ENCODE measurements around the gene SYT9. TPM values are rescaled to one million over a fixed set of nuclear protein-coding genes. Genes with fewer than 3 reads are reported as not detected.

Gene SYT9
- total and polyA plus RNA-seq, 12 donors = 0.01 to 0.66 (median 0.32) TPM; not detected in 3

- peak in 1 of 8 donors; percentile 35 for ATAC-seq
- no peak for DNase-seq
- H3K27me3 ChIP-seq = no peaks in the 10 kb centered on the region
- no peak overlapping the region for H3K27ac ChIP-seq
- intact Hi-C loops (cut with DNase I) = loop anchor here in 7 of 10 donors (5.0 to 10.0 kb wide), 5 partner anchors 90 to 347 kb away; no protein-coding TSS in a partner anchor
- H3K4me1 ChIP-seq = peaks cover 0 to 16% (median 0%) of the 10 kb centered on the region in 9 donors
- H3K9me3 ChIP-seq = no peaks in the 10 kb centered on the region
- H3K36me3 ChIP-seq = no peaks in the 10 kb centered on the region
- no peak for TF ChIP-seq CTCF (IDR thresholded peaks at IDR 0.05)
- WGBS, 2 donors = 58% methylated on average over 6 of the region's 6 CpGs
- H3K4me3 ChIP-seq = no peak overlapping the region
Measured at GRCh38 chr11:7444091-7444981, 192.6 kb downstream of the SYT9 start.

GRCh38 chr11:7445564-7445963 is 193.9 kb downstream of the SYT9 start:
- no peaks in the 10 kb centered on the region for H3K36me3 ChIP-seq
- peak in 2 of 8 donors; percentile 16 to 19 for ATAC-seq
- no peak overlapping the region for H3K27ac ChIP-seq
- no peaks in the 10 kb centered on the region for H3K27me3 ChIP-seq
- H3K4me1 ChIP-seq = peaks cover 0 to 16% (median 0%) of the 10 kb centered on the region in 9 donors
- DNase-seq = no peak
- H3K9me3 ChIP-seq = no peaks in the 10 kb centered on the region
- TF ChIP-seq CTCF (IDR thresholded peaks at IDR 0.05) = no peak
- intact Hi-C loops (cut with DNase I) = loop anchor here in 3 of 10 donors (10.0 kb wide), 3 partner anchors 91 to 301 kb away; no protein-coding TSS in a partner anchor
- 71 to 79% methylated on average over 5 of the region's 5 CpGs for WGBS, 2 donors
- H3K4me3 ChIP-seq = no peak overlapping the region

GRCh38 chr11:7448201-7448600 is 196.5 kb downstream of the SYT9 start:
- no peaks in the 10 kb centered on the region for H3K27me3 ChIP-seq
- WGBS, 2 donors = 96 to 98% methylated on average over 12 of the region's 12 CpGs

More at GRCh38 chr11:7448201-7448600, 196.5 kb downstream of the SYT9 start:
- TF ChIP-seq CTCF (IDR thresholded peaks at IDR 0.05) = no peak
- no peaks in the 10 kb centered on the region for H3K36me3 ChIP-seq
- H3K4me1 ChIP-seq = peaks cover 0 to 16% (median 0%) of the 10 kb centered on the region in 9 donors
- ATAC-seq = no peak
- DNase-seq = no peak
- no peak overlapping the region for H3K27ac ChIP-seq
- no peak overlapping the region for H3K4me3 ChIP-seq
- intact Hi-C loops (cut with DNase I) = loop anchor here in 3 of 10 donors (10.0 kb wide), 3 partner anchors 93 to 303 kb away; no protein-coding TSS in a partner anchor
- no peaks in the 10 kb centered on the region for H3K9me3 ChIP-seq
